ENCODE measurements around the gene COPZ2. TPM values are rescaled to one million over a fixed set of nuclear protein-coding genes. Genes with fewer than 3 reads are reported as not detected.

COPZ2 gene
- total RNA-seq, 2 donors from 2014 or later: 4.3 to 9.9 TPM

DNA sequence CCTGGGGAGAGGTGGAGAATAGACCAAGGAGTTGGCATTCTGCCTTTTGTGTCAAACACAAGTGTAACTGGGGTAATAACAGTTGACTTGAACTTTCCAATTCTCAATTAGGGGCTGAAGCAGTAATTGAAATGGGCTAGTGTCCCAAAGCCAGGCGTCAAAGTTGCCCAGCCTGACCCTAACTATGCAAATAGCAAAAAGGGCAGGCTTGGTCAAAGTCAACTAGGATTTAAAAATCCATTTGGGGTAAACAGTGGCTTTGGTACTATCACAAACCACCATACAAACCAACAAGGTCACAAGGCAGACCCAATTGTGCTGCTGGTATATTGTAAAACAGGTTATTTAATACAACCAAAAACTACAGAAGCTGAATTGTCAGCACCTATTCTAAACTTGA, 28.6 kb upstream of the COPZ2 start:
- H3K36me3 ChIP-seq: no peaks in the 10 kb centered on the region
- no peak overlapping the region for H3K27ac ChIP-seq
- intact Hi-C loops (cut with DNase I): no loop called here
- TF ChIP-seq, protein P1, sequence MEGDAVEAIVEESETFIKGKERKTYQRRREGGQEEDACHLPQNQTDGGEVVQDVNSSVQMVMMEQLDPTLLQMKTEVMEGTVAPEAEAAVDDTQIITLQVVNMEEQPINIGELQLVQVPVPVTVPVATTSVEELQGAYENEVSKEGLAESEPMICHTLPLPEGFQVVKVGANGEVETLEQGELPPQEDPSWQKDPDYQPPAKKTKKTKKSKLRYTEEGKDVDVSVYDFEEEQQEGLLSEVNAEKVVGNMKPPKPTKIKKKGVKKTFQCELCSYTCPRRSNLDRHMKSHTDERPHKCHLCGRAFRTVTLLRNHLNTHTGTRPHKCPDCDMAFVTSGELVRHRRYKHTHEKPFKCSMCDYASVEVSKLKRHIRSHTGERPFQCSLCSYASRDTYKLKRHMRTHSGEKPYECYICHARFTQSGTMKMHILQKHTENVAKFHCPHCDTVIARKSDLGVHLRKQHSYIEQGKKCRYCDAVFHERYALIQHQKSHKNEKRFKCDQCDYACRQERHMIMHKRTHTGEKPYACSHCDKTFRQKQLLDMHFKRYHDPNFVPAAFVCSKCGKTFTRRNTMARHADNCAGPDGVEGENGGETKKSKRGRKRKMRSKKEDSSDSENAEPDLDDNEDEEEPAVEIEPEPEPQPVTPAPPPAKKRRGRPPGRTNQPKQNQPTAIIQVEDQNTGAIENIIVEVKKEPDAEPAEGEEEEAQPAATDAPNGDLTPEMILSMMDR (IDR thresholded peaks at IDR 0.05): no peak
- no peaks in the 10 kb centered on the region for H3K4me1 ChIP-seq
- no peaks in the 10 kb centered on the region for H3K9me3 ChIP-seq
- no peak overlapping the region for H3K4me3 ChIP-seq
- DNase-seq: no peak
- no peaks in the 10 kb centered on the region for H3K27me3 ChIP-seq
- no peak overlapping the region for H3K9ac ChIP-seq (ENCODE audit: low read depth in 2 of 2, low read length in 2 of 2)

DNA sequence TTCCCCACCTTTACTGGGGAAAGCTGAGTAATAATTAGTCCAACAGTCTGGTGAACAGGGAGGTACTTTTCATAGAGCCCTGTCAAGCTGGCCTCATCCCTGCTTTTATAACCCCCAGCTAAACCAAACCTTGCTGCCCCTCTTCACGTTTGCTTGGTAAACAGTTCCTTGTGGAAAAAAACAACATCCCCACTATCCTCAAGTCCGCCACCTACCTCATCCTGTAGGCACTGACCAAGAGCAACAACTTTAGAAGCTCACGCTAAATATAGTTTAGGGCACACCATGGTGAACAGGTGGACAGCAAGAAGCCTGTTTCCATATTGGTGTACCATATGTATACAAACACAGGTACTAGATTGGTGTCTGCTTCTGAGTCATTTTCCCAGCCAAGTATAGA, 27.0 kb upstream of the COPZ2 start:
- TF ChIP-seq, protein P1 (IDR thresholded peaks at IDR 0.05): no peak
- H3K36me3 ChIP-seq: no peaks in the 10 kb centered on the region
- H3K4me3 ChIP-seq: no peak overlapping the region
- intact Hi-C loops (cut with DNase I): no loop called here
- no peaks in the 10 kb centered on the region for H3K4me1 ChIP-seq
- H3K27ac ChIP-seq: no peak overlapping the region
- H3K9ac ChIP-seq (ENCODE audit: low read depth in 2 of 2, low read length in 2 of 2): no peak overlapping the region
- no peak for DNase-seq
- H3K9me3 ChIP-seq: no peaks in the 10 kb centered on the region
- H3K27me3 ChIP-seq: no peaks in the 10 kb centered on the region

DNA sequence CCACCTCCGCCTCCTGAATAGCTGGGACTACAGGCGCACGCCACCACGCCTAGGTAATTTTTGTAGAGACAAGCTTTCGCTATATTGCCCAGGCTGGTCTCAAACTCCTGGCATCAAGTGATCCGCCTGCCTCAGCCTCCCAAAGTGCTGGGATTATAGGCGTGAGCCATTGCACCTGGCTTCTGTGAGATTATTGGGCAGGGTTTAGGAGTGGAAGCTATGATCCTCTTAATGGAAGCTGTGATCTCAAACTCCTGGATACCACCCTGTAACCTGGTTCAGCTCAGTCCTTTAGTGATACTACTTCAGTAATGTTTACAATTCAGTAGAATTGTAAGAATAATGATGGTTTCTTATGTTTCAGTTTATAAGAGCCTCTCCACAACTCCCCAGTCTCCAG, 24.7 kb upstream of the COPZ2 start:
- no peak for DNase-seq
- no peak overlapping the region for H3K27ac ChIP-seq
- TF ChIP-seq, protein P1 (IDR thresholded peaks at IDR 0.05): no peak
- H3K9me3 ChIP-seq: no peaks in the 10 kb centered on the region
- no peak overlapping the region for H3K9ac ChIP-seq (ENCODE audit: low read depth in 2 of 2, low read length in 2 of 2)
- no peaks in the 10 kb centered on the region for H3K4me1 ChIP-seq
- H3K36me3 ChIP-seq: peaks cover 3% of the 10 kb centered on the region
- intact Hi-C loops (cut with DNase I): no loop called here
- no peaks in the 10 kb centered on the region for H3K27me3 ChIP-seq
- no peak overlapping the region for H3K4me3 ChIP-seq

DNA sequence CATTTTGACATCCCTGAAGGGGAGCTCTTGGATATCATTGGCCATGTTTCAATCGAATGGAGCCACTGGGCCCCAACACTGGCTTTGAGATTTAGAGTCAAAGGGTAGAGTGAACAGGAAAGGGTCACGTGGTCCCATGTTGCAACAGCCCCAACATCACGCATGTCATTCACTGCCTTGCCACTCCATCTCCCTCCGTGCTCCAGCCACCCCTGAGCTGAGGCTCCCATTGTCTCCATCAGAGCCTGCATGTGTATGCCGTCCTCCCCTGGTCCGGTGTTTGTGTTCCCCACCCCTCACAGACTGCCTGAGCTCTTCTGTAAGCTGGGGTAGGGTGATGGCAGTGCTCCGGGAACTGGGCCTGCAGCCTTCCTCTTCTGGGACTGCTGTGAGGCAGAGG, 22.7 kb upstream of the COPZ2 start:
- no peak overlapping the region for H3K9ac ChIP-seq (ENCODE audit: low read depth in 2 of 2, low read length in 2 of 2)
- intact Hi-C loops (cut with DNase I): no loop called here

DNA sequence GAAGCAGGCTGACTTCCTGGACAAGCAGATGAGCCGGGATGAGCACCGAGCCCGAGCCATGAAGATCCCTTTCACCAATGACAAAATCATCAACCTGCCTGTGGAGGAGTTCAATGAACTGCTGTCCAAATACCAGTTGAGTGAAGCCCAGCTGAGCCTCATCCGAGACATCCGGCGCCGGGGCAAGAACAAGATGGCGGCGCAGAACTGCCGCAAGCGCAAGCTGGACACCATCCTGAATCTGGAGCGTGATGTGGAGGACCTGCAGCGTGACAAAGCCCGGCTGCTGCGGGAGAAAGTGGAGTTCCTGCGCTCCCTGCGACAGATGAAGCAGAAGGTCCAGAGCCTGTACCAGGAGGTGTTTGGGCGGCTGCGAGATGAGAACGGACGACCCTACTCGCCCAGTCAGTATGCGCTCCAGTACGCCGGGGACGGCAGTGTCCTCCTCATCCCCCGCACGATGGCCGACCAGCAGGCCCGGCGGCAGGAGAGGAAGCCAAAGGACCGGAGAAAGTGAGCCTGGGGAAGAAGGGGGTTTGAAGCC, 21.6 kb upstream of the COPZ2 start:
- no peaks in the 10 kb centered on the region for H3K9me3 ChIP-seq
- no peak overlapping the region for H3K27ac ChIP-seq
- H3K9ac ChIP-seq (ENCODE audit: low read depth in 2 of 2, low read length in 2 of 2): no peak overlapping the region
- H3K36me3 ChIP-seq: peaks cover 3% of the 10 kb centered on the region
- intact Hi-C loops (cut with DNase I): no loop called here
- H3K4me1 ChIP-seq: peaks cover 8% of the 10 kb centered on the region
- H3K4me3 ChIP-seq: no peak overlapping the region
- no peak for DNase-seq
- H3K27me3 ChIP-seq: no peaks in the 10 kb centered on the region
- TF ChIP-seq, protein P1 (IDR thresholded peaks at IDR 0.05): no peak

More for the DNA sequence above, 22.7 kb upstream of the COPZ2 start:
- no peaks in the 10 kb centered on the region for H3K9me3 ChIP-seq
- TF ChIP-seq, protein P1 (IDR thresholded peaks at IDR 0.05): no peak
- no peaks in the 10 kb centered on the region for H3K27me3 ChIP-seq
- peaks cover 2% of the 10 kb centered on the region for H3K4me1 ChIP-seq
- peaks cover 3% of the 10 kb centered on the region for H3K36me3 ChIP-seq
- no peak for DNase-seq
- H3K4me3 ChIP-seq: no peak overlapping the region
- H3K27ac ChIP-seq: no peak overlapping the region

Measured in colonic mucosa (tissue), 4 donors.